OCI-LY1 (cell line): ENCODE measurements around the gene NR5A1.

Experiments
- CTCF ChIP-seq: fragments of 200-600 bp; sonication (generic), shearing (Covaris generic); IDR thresholded peaks from 2 replicates; pipeline ENCODE4 v1.5.1; 2017; ENCODE audit warnings: mild to moderate bottlenecking, antibody characterized with exemption, low read length, moderate library complexity, mixed read lengths
- EZH2 ChIP-seq: fragments of 200-600 bp; sonication (generic), shearing (Covaris generic); IDR thresholded peaks from 2 replicates; pipeline ENCODE4 v1.8.0; 2017; ENCODE audit warnings: borderline replicate concordance, mixed run types, mild to moderate bottlenecking, antibody characterized with exemption, low read length, moderate library complexity, mixed read lengths

DNA sequence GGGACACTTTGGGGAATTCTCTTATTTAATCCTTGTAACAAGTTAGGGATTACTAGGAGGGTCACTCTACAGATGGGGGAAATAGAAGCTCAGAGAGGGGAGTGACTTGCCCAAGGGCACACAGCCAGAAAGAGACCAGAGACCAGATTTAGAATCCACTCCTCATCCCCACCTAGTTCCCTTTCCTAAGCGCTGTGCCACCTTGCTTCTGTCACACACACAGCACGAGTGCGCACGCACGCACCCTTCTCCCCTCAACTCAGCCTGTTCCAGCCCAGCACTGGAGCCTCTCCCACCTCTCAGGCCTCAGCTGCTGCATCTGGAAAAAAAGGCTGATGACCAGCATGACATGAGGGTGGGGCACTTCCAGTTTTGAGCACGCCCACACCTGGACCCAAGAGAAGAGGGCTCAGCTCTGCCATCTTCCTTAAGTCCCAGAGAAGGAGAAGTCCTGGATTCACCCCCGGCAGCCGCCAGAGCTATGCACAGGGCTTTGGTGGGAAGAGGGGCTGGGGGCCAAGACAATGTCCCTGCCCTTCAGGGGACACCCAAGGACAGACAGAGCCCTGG is 18.5 kb downstream of the NR5A1 start:
- TF ChIP-seq CTCF (no peak), EZH2 (no peak)
